ENCODE data around the gene L1CAM.

Gene L1CAM

DNA sequence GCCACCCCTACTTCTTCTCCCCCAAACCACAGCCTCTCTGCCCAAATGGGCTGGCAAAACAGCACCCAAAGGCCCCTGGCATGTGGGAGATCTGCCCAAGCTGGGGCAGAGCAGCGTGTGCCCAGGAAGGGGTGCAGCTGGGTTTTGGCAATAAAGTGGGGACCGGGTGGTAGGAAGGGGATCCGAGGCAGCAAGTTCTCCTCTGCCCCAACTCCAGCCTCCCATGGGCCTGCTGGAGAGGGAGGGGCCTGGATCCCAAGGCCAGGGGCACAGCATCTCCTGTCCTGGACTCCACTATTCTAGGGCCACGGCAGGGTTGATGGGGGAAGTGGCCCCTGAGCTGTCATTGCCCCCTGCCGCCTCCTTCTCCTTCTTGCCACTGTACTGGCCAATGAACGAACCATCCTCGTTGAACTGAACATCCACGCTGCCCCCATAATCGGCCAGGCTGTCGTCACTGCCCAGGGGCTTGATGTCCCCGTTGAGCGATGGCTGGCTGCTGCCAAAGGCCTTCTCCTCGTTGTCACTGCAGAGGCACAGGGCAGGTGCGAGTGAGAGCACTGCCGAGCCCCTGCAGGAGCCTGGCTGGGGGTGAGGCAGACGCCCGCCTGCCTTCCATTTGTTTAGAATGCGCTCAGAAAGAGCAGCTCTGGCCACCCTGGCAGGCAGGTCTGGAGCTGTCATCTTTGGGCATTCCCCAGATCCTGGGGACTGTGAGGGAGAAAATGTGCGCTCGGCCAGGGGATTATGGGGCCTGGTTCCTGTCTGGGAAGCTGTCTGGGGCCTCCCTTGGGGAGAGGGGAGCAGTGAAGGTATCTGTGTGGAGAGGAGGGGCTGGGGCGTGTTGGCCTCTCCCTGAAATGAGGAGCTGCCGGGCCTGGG is 23.4 kb downstream of the L1CAM start:
- no peak for DNase-seq

DNA sequence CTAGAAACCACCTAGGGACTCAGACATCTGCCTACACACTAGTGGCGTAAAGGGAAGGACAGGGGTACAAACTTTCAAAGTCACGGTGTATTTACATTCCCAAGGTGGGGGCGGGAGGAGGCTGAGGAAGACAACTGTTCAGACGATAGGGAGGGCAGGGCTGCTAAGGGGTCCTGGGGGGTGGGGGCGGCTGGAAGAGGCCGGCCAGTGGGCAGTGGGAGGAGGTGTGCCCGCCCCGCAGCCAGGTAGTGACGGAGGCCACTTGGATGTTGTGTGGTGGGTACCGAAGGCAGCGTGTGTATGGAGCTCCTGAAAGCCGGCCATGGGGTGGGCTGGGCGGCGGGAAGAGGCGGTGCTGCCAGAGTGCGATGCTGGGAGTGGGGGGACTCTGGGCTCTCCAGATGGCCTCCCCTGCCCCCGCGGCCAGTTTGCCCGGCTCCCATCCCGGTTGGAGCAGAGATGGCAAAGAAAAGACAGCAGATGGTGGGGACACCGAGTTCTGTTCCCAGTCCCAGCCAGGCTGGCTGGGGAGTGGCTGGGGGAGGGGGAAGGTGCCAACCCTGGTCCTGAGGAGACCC is 24.2 kb downstream of the L1CAM start:
- no peak for DNase-seq

DNA sequence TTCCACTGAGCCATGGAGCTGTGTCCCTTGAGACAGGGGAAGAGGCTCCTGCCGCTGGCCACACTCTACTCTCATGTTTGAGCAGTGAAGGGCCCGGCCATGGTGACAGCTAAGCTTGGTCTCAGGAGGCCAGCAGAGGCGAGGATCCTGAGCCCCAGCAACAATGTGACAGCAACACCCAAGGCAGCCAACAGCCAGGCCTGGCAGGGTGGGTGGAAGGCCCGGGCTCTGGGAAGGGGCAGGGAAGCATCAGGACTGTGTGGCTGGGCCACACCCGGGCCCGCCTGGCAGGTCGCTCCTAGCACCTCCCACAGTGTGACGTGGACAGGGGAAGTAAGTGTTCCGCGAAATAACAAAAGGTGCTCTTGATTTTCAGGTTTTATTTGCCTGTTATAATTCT is 24.8 kb downstream of the L1CAM start:
- DNase-seq, result no peak

DNA sequence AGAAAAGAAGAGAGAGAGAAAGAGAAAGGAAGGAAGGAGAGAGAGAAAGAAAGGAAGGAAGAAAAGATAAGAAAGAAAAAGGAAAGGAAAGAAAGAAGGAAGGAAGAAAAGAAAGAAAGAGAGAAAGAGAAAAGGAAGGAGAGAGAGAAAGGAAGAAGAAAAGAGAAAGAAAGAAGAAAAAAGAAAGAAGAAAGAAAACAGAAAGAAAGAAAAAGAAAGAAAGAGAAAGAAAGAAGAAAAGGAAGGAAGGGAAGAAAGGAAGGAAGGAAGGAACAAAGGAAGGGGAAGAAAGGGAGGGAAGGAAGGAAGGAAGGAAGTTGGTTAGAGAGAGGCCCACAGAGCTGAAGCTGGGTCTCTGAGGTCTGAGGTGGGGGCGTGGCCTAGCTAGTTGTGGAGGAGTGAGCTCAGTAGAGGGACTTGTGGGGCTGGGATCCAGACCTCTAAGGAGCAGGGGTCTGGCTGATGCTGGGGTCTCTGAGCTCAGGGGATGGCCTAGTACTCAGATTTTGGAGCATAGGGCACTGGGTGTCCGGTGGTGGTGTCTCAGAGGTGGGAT is 28.5 kb downstream of the L1CAM start:
- DNase-seq, result no peak

DNA sequence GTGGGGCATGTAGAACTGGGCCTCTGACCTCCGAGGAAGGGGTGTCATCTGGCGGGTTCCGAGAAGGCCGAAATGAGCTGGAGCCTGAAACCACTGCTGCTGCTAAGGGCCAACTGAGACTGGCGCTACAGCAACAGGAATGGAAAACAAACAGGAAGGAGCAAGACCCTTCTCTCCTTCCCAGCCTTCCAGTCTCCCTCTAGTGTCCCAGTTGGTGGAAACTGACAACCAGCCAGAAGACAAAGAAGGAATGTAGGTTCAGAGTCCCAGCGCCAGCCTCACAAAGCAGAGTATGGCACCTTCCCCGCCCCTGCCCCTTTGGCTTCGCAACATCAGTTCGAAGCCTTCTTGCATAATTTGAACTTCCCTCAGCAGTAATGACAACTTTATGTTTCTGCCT is 31.3 kb downstream of the L1CAM start:
- no peak for DNase-seq

DNA sequence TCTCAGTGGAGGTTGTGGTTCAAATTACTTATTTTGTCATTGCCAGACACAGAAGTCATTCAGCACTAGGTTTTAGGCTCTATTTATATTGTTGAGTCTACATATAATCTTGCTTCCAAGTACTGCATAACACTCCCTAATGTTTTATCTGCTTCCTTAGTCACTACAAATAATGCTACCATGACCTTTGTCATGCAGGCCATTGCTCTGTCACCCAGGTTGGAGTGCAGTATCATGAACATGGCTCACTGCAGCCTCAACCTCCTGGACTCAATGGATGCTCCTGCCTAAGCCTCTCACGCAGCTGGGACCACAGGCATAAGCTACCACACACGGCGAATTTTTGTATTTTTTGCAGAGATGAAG is 32.1 kb downstream of the L1CAM start:
- no peak for DNase-seq

DNA sequence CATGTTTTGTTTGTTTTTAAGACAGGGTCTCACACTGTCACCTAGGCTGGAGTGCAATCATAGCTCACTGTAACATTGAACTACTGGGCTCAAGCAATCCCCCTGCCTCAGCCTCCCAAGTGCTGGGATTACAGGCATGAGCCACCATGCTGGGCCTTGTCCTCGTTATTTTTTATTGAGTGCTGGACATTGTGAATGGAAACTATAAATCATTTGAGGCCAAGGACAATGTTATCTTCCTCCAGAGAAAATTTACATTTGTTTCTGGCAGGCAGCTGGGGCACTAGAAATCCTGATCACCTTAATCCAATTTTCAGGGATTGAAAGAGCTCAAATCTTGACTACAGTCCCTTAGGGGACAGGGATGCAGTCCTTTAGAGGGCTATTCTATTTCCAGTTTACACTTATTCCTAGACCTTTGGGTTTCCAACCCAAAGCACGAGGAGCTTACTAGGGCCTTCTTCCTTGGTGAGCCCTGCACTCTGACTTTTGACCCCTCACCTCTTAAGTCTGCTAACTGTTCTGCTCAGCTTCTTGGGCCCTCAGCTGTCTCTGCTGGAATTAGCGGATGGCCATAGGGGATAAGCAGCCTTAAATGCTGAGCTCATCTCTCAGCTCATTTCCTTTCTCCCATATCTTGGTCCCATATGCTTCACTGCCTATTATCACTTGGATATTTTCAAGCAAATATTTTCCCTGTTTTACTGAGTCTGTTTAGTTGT is 32.6 kb downstream of the L1CAM start:
- no peak for DNase-seq

DNA sequence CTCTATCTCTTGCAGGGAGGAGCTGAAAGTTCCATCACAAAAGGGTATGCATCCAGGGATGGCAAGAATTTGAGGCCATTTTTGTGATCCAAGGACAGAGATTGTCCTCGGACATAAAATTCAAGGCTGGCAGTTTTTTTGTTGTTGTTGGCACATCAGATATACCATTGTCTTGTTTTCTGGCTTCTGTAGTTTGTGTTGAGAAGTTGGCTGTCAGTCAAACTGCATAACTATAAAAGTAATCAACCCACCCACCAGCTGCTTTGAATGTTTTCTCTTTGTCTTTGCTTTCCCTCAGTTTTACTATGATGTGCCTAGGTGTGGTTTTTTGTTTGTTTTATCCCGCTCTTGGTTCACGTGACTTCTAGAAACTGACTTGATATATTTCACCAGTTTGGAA is 34.0 kb downstream of the L1CAM start:
- no peak for DNase-seq

DNA sequence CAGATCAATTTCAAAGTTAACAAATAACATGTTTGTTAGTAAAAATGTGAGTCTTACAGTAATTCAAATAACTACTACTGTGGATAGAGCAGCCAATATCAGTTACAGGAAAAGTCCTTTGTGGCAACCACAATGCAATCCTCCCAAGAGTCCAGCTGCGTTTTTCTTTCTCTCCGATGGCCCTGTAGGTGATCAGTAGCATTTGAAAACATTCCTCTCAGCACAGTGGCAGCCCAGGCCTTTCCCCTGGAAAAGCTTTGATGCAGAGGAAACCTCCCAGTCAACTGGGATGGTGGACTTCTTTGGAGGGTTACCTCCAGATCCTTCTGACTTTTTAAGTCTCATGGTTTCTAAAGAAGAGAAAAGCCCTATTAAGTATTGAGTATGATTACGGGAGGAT is 37.6 kb downstream of the L1CAM start:
- no peak for DNase-seq

DNA sequence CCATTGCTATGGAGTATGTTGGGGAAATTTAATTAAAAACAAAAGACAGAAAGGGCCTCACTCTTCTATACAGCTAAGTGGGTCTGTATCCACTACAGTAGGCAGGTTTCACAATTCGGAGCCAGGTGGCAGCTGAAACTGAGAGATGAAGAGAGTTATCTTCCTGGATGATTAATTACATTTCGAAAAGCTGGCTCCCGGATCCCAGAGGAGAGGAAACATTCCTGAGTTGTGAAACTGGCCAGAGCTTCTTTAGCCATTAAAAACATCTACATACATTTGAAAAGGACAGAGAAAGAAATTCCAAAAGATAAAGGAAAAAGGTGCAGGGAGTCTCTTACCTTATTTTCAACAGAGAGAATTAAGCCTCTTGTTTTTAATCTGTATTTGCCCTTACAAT is 40.1 kb downstream of the L1CAM start:
- DNase-seq, result peak; percentile 7

DNA sequence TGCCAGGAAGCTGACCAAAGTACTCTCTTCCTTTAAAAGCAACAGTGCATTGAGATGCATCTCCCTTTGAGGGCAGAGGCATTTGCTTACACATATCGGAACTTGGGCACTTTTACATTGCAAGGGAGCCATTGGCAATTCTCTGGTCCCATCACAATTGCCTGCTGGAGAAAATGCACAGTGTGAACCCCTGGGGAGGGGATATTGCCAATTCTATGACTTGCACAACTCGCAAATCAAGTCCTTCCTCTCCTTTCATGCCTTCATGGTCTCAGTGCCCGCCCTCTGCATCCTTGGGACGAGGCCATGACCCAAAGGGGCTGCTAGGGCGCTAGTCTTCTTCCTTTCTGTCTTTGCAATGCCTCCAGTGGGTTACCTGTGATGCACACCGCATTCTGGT is 40.8 kb downstream of the L1CAM start:
- no peak for DNase-seq

DNA sequence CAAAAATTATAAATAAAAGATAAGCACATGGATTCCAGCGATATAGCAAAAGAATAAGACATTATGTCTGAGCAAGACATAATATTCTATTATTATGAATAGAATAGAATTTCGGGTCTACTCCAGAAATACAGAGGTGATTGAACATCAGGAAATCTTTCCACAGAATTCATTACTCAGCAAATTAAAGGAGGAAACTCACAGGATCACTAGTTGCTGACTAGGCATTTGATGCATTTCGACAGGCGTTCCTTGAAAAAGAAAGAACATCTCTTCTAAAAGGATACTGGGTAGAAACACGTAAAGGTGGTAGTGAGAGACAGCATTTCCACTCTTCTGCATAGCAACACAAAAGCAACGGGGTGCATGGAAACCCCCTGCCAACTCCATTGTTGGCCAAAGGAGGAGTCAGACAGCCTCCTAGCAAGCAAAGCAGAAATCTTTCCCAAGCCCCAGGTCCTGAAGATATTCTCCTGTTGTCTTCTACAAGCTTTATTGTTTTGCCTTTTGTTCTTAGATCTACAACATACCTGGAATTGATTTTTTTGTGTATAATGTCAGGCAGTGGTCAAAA is 41.4 kb downstream of the L1CAM start:
- DNase-seq, result no peak

DNA sequence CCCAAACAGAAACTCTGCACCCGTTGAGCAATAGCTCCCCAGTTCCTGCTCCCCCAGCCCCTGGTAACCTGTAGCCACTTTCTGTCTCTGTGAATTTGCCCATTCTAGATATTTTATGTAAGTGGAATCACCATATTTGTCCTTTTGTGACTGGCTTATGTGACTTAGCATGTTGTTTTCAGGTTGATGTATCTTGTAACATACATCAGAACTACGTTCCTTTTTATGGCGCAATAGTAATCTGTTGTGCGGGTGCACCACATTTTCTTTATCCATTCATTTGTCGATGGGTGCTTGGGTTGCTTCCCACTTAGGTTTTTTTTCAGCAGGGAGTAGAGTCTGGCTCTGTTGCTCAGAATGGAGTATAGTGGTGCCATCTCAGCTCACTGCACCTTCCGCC is 49.1 kb downstream of the L1CAM start:
- no peak for DNase-seq

DNA sequence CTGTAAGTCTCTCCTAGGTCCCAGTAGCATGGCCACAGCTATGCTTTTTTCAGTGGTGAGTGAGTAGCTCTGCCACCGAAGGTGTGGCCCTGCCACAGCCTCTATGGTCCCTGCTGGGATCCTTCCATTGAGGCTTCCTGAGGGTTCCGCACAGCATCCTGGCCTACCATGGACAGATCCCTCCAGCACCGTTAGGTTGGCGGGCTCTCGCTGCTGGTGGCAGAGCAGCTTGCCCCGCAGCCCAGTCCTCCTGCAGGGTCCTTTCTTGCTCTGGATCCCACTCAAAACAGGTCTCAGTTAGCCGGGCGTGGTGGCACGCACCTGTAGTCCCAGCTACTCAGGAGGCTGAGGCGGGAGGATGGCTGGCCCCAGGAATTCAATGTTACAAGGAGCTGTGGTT is 53.2 kb downstream of the L1CAM start:
- no peak for DNase-seq

DNA sequence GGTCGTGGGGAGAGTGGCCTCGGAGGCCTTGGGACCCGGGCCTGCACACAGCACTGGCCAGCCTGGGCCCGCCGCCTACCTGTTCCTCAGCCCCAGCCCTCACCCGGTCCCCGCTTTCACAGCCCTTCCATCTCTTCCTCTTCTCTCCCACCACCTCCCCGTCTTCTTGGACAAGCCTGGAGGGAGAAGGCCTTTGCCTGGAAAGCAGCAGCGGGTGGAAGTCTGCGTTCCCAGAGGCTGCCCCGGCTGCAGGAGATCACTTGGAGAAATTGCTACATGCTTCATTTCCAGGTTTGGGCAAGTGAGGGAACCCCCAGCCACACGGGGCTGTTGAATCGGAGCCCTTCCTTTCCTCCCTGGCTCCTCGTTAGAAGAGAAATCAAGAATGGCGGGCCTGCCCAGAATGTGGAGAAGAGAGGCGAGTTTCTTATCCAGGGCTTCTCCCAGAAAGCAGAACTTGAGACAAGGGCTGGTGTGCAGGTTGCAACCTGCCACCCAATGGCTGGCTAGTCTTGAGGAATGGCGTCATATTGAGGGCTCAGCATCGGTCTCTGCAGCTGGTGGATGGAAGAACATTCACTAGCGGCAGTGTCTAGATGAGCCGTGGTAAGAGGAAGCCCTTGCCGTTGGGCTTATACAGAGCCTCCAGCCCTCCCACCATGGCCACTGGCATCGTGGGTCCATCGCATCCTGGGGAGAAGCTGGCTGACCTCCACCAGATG is 54.4 kb downstream of the L1CAM start:
- DNase-seq, result no peak

DNA sequence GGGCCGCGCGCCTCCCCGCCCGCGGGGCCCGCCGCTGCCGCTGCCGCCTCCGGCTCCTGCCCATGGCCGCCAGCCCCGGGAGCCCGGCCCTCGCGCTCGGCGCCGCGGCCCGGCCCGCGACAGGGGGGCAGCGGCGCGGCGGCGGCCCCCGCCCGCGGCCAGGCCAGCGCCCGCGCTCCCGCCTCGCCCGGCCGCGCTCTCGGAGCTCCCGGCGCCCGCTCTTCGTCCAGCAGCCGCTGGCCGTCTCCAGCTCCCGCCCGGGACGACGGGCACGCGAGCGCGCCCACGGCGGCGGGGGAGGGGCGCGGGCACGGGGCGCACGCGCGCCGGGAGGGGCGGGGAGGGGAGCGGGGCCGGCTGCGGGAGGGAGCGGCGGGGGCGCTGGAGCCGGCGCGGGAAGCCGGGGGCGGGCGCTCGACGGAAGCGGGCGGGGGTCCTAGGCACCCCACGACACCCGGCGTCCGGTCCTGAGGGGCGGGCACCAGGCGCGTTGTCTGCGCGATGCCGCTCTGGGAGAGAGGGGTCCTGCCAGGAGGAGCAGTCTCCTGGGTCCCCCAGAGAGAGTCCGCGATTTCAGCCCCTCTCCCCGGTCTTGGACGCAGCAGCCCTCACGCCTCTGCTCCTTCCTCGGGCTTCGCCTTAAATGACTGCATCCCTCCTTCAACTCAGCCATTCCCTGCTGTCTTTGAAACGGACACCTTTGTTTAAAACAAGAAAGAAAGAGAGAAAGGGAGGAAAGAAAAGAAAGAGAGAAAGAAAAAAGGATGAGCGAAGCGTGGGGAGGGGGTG is 55.1 kb downstream of the L1CAM start:
- no peak for DNase-seq

DNA sequence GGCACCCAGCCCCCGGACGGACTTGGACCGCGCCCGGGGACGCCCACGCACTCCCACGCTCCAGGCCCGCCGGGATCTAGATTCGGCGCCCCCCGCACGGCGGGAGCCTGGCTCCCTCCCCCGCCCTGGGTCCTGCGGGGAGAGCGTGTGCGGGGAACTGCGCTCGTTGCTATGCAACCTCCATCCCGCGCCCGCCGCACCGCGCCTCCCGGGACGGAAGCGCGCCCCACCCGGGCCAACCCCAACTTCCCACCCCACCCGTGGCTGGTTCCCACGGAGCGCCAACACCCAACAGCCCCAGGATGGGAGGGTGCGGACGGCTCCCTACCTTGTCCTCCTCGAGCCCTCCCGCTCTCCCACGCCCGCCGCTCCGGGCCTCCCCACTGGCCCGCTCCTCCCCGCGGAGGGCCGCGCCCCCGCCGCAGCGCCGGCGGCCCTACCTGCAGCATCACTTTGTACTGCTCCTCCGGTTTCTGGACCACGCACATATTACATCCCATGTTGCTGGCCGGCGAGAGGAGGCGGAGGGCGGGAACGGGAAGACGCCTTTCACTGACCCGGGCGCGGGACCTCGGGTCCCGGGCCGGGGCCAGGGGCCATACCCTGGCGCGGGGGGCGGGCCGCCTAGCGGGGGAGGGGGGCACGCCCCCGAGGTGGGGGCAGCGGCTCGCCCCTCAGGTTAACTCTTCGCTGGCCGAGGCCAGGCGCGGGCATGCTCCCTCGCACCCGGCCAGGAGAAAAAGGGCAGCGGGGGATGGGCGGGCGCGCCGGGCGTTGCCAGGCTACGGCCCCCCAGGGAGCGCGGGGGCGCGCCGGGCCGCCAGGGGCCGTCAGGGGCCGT is 56.0 kb downstream of the L1CAM start, which contains the start of gene PDZD4:
PDZD4 (minus strand) TSS at position 746 of the 841 bp plus-strand sequence; CDS start at position 500, 246 bp downstream.
- DNase-seq, result no peak

DNA sequence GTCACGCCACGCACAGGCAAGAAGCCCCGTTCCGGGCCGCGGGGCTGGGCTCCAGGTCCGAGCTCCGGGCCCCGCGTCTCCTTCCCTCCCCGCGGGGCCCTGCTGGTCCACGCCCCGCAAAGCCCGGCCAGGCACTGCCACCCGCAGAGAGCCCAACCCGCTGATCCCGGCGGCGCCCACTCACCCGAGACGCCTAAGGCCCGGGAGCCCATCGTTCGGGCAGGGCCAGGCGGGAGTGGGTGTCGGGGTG is 56.5 kb downstream of the L1CAM start:
- no peak for DNase-seq

DNA sequence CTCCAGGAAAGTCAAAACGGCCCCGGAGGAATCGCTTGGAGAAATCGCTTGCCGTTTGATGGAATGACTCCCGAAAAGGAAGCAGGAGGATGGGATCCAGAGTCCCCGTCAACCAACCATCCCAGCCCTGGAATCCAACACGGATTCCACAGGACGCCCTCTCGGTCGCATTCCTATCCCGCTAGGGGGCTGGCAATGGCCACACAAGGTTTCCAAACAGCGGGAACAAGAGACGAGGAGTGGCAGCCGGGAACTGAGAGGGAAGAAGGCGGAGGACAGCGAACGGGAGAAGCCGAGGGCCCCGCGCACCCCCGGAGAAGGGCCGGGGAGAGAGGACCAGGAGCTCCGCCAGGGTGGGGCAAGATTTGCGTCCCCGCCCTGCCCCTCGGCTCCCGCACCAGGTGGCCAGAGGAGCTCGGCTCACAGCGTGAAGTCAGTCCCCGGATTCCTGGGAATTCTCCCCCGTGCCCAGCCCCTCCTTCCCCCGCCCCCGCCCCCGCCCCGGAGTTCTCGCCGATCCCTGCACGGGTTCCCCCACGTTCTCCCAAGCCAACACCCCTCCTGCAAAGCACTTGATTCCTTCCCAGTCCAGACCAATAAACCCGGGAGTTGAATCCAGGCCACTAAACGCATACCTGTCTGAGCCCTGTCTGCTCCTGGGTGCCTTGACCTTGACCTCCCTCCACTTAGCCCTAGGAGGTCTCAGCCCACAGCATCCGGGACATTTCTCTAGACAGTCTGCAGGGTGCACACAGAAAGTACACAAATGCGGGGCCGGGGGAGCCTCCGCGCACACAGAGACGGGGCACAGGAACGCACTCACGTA is 57.0 kb downstream of the L1CAM start:
- DNase-seq, result no peak

DNA sequence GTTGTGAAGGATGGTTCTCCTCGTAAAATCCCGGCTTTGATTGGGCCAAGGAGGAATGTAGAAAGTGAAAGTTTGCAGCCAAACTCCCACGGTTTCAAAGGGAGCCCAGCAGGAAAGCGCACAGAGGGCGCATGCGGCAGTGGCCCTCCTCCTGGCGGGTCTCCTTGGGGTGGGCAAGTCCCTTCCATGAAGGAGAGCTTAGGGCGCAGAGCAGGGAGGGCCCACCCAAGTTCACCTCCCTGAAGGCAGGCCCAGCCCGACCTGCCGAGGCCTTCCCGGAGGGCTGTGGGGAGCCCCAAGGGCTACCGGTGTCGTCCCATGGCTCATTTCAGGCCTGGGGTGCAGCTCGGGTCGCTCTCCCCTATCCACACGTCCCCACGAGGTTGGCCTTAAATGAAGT is 57.7 kb downstream of the L1CAM start:
- DNase-seq, result no peak
